ENCODE data around the gene DEFB123.

Gene DEFB123

DNA sequence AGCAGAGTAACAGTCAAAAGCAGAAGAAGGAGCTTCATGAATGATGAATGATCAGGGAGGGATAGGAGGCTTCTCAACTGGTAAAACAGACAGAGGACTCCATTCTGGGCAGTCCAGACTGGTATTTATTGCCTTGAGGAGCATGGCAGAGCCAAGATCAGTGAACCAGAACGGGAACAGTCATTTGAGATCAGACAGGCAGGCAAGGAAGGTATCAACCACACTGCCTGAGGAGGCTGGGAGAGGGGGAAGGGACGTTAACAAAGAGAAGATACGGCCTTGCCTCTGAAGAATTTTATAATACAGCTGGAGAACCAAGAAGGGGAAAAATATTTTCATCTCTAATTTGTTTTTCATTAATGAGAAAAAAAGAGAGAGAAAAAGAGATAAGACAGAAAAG is 34.3 kb upstream of the DEFB123 start, which contains the start of gene DEFB121:
Gene DEFB121, minus strand, starts transcription at position 101 of the 400 bp plus-strand sequence. Its CDS starts 63 bp downstream, at position 38.
- no peak for DNase-seq (ENCODE audit: low read depth in 1 of 2, low spot score in 1 of 2)
- no peak within 1 kb of the TSS for H3K4me3 ChIP-seq (replicated peaks; ENCODE audit: insufficient read depth, low read length)
- no peaks in the 10 kb centered on the region for H3K27me3 ChIP-seq (ENCODE audit: insufficient read depth, poor library complexity, severe bottlenecking)
- H3K27ac ChIP-seq (replicated peaks), result no peak within 1 kb of the TSS
- TF ChIP-seq, protein P1, sequence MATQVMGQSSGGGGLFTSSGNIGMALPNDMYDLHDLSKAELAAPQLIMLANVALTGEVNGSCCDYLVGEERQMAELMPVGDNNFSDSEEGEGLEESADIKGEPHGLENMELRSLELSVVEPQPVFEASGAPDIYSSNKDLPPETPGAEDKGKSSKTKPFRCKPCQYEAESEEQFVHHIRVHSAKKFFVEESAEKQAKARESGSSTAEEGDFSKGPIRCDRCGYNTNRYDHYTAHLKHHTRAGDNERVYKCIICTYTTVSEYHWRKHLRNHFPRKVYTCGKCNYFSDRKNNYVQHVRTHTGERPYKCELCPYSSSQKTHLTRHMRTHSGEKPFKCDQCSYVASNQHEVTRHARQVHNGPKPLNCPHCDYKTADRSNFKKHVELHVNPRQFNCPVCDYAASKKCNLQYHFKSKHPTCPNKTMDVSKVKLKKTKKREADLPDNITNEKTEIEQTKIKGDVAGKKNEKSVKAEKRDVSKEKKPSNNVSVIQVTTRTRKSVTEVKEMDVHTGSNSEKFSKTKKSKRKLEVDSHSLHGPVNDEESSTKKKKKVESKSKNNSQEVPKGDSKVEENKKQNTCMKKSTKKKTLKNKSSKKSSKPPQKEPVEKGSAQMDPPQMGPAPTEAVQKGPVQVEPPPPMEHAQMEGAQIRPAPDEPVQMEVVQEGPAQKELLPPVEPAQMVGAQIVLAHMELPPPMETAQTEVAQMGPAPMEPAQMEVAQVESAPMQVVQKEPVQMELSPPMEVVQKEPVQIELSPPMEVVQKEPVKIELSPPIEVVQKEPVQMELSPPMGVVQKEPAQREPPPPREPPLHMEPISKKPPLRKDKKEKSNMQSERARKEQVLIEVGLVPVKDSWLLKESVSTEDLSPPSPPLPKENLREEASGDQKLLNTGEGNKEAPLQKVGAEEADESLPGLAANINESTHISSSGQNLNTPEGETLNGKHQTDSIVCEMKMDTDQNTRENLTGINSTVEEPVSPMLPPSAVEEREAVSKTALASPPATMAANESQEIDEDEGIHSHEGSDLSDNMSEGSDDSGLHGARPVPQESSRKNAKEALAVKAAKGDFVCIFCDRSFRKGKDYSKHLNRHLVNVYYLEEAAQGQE (IDR thresholded peaks at IDR 0.05; ENCODE audit: insufficient replicate concordance, low read depth), result no peak
- TF ChIP-seq POLR2AphosphoS5 (IDR thresholded peaks at IDR 0.05; ENCODE audit: low read depth) (no peak), SPI1 (IDR thresholded peaks at IDR 0.05; ENCODE audit: borderline replicate concordance, low read depth) (no peak), GABPA (IDR thresholded peaks at IDR 0.05; ENCODE audit: low read depth) (no peak)
- TF ChIP-seq, protein P2, sequence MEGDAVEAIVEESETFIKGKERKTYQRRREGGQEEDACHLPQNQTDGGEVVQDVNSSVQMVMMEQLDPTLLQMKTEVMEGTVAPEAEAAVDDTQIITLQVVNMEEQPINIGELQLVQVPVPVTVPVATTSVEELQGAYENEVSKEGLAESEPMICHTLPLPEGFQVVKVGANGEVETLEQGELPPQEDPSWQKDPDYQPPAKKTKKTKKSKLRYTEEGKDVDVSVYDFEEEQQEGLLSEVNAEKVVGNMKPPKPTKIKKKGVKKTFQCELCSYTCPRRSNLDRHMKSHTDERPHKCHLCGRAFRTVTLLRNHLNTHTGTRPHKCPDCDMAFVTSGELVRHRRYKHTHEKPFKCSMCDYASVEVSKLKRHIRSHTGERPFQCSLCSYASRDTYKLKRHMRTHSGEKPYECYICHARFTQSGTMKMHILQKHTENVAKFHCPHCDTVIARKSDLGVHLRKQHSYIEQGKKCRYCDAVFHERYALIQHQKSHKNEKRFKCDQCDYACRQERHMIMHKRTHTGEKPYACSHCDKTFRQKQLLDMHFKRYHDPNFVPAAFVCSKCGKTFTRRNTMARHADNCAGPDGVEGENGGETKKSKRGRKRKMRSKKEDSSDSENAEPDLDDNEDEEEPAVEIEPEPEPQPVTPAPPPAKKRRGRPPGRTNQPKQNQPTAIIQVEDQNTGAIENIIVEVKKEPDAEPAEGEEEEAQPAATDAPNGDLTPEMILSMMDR (IDR thresholded peaks at IDR 0.05; ENCODE audit: insufficient read depth, low read length), result no peak

DNA sequence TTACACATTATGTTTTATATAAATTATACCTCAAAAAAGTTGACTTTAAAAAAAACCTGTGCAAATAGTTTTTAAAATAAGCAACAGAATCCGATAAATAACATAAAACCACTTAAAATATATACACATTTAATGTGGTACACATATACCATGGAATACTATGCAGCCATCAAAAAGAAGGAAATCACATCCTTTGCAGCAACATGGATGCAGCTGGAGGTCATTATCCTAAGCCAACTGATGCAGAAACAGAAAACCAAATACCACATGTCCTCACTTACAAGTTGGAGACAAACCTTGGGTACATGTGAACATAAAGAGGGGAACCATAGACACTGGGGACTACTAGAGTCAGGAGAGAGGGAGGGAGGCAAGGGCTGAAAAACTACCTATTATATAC is 30.4 kb upstream of the DEFB123 start:
- TF ChIP-seq POLR2AphosphoS5 (IDR thresholded peaks at IDR 0.05; ENCODE audit: low read depth) (no peak), SPI1 (IDR thresholded peaks at IDR 0.05; ENCODE audit: borderline replicate concordance, low read depth) (no peak), GABPA (IDR thresholded peaks at IDR 0.05; ENCODE audit: low read depth) (no peak)
- TF ChIP-seq, protein P2 (IDR thresholded peaks at IDR 0.05; ENCODE audit: insufficient read depth, low read length), result no peak
- TF ChIP-seq, protein P1 (IDR thresholded peaks at IDR 0.05; ENCODE audit: insufficient replicate concordance, low read depth), result no peak
- Histone ChIP-seq H3K27me3 (ENCODE audit: insufficient read depth, poor library complexity, severe bottlenecking) (no peaks in the 10 kb centered on the region), H3K4me3 (replicated peaks; ENCODE audit: insufficient read depth, low read length) (no peak overlapping the region), H3K27ac (replicated peaks) (no peak overlapping the region)
- no peak for DNase-seq (ENCODE audit: low read depth in 1 of 2, low spot score in 1 of 2)

DNA sequence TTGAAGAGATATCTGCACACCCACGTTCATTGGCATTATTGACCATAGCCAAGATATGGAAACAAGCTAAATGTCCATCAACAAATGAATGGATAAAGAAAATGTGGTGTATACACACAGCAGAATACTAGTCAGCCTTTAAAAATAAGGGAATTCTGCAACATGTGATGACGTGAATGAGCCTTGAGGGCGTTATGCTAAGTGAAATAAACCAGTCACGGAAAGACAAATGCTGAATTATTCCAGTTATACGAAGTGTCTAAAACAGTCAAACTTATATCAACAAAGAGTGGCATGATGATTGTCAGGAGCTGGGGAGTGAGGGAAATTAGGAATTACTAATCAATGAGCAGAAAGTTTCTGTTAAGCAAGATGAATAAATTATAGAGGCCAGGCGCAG is 26.1 kb upstream of the DEFB123 start:
- no peak for DNase-seq (ENCODE audit: low read depth in 1 of 2, low spot score in 1 of 2)
- Histone ChIP-seq H3K4me3 (replicated peaks; ENCODE audit: insufficient read depth, low read length) (no peak overlapping the region), H3K27me3 (ENCODE audit: insufficient read depth, poor library complexity, severe bottlenecking) (no peaks in the 10 kb centered on the region), H3K27ac (replicated peaks) (no peak overlapping the region)
- TF ChIP-seq, protein P1 (IDR thresholded peaks at IDR 0.05; ENCODE audit: insufficient replicate concordance, low read depth), result no peak
- TF ChIP-seq POLR2AphosphoS5 (IDR thresholded peaks at IDR 0.05; ENCODE audit: low read depth) (no peak), GABPA (IDR thresholded peaks at IDR 0.05; ENCODE audit: low read depth) (no peak), SPI1 (IDR thresholded peaks at IDR 0.05; ENCODE audit: borderline replicate concordance, low read depth) (no peak)
- TF ChIP-seq, protein P2 (IDR thresholded peaks at IDR 0.05; ENCODE audit: insufficient read depth, low read length), result no peak
